Progenitor cell of endocrine pancreas (in vitro differentiated cells): ENCODE measurements around the gene NRN1L. TPM values are rescaled to one million over a fixed set of nuclear protein-coding genes. Genes with fewer than 3 reads are reported as not detected.
"Not testable (repeated sequence)": the region's sequence is repeated elsewhere in the genome, so short reads cannot be mapped to it uniquely, and the experiment has no call there.

Experiments used
- DNase-seq: peaks from one replicate; pipeline ENCODE4 v3.0.0; 2021; ENCODE audit warnings: low spot score; ENCODE audit not compliant: unreplicated experiment
- H3K27ac Mint-ChIP-seq: 2 replicates; pipeline ENCODE4 v1.8.0; 2021; ENCODE audit warnings: mild to moderate bottlenecking, moderate library complexity, mixed read lengths
- H3K27me3 Mint-ChIP-seq: 2 replicates; pipeline ENCODE4 v1.8.0; 2021; ENCODE audit warnings: mixed read lengths
- H3K36me3 Mint-ChIP-seq: 2 replicates; pipeline ENCODE4 v1.8.0; 2022; ENCODE audit warnings: mixed read lengths; ENCODE audit not compliant: insufficient read depth
- H3K4me1 Mint-ChIP-seq: 2 replicates; pipeline ENCODE4 v1.8.0; 2021; ENCODE audit warnings: low read depth, mixed read lengths
- H3K4me3 Mint-ChIP-seq: 2 replicates; pipeline ENCODE4 v1.8.0; 2021; ENCODE audit warnings: low read depth, mild to moderate bottlenecking, moderate library complexity, mixed read lengths
- H3K9me3 Mint-ChIP-seq: 2 replicates; pipeline ENCODE4 v1.8.0; 2021; ENCODE audit warnings: low read depth, mixed read lengths
- CTCF ChIP-seq: fragments of 200-600 bp; sonication (generic); IDR thresholded peaks from one replicate; pipeline ENCODE4 v1.5.0; 2021; ENCODE audit warnings: antibody characterized with exemption, mild to moderate bottlenecking; ENCODE audit not compliant: unreplicated experiment
- long read RNA-seq: library from polyadenylated mRNA; unstranded; transcript quantifications from one replicate; pipeline ENCODE4 v2.0.0, GENCODE V29; 2020
- total RNA-seq: library from RNA; stranded (reverse); gene quantifications from 2 replicates; pipeline ENCODE4 v1.2.1, GENCODE V29; 2021

The NRN1L gene
- total RNA-seq: not detected in 2 replicates
- long read RNA-seq: 0 reads

DNA sequence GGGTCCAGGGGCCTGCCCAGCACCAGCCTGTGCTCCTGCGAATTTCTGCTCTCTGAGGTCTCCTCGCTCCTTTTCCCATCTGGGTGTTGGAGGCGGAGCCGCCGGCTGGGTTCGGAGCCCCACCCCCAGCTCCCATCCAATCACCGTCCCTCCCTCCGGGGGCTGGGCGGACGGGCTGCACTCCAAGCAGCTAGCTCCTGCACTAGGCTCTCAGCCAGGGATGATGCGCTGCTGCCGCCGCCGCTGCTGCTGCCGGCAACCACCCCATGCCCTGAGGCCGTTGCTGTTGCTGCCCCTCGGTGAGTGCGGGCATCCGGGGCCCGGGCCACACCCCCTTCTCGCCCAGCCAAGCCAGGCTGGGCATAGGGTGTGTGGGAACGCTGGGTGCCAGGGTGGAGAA lies at the start of gene NRN1L:
TSS of gene NRN1L (plus strand) at position 202 of the 400 bp plus-strand sequence. CDS start at position 221, 19 bp downstream.
- Mint-ChIP-seq H3K36me3 (peaks cover 15% of the 10 kb centered on the region), H3K4me1 (peaks cover 2% of the 10 kb centered on the region), H3K27ac (no peak within 1 kb of the TSS), H3K4me3 (no peak within 1 kb of the TSS), H3K9me3 (no peaks in the 10 kb centered on the region), H3K27me3 (no peaks in the 10 kb centered on the region)
- peak; percentile 34 for DNase-seq
- TF ChIP-seq CTCF: no peak

DNA sequence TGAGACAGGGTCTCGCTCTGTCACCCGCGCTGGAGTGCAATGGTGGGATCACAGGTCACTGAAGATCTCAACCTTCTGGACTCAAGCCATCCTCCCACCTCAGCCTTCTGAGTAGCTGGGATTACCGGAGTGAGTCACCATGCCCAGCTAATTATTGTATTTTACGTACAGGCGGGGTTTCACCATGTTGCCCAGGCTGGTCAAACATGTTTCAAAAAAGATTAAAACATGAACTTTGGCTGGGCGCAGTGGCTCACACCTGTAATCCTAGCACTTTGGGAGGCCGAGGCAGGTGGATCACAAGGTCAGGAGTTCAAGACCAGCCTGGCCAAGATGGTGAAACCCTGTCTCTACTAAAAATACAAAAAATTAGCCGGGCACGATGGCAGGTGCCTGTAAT lies 47.5 kb upstream of the NRN1L start:
- H3K36me3 Mint-ChIP-seq, H3K27me3 Mint-ChIP-seq, H3K27ac Mint-ChIP-seq, H3K9me3 Mint-ChIP-seq, DNase-seq, H3K4me3 Mint-ChIP-seq: not testable (repeated sequence)
- peaks cover 15% of the 10 kb centered on the region for H3K4me1 Mint-ChIP-seq

GRCh38 chr16:67837811-67838210 lies 46.9 kb upstream of the NRN1L start:
- DNase-seq: no peak
- no peak for TF ChIP-seq CTCF
- no peak overlapping the region for H3K27ac Mint-ChIP-seq
- H3K27me3 Mint-ChIP-seq: no peaks in the 10 kb centered on the region
- H3K36me3 Mint-ChIP-seq: no peaks in the 10 kb centered on the region
- H3K9me3 Mint-ChIP-seq: no peaks in the 10 kb centered on the region
- H3K4me3 Mint-ChIP-seq: no peak overlapping the region
- H3K4me1 Mint-ChIP-seq: peaks cover 12% of the 10 kb centered on the region

- peak overlapping the region; percentile 97 for H3K4me3 Mint-ChIP-seq
- no peaks in the 10 kb centered on the region for H3K36me3 Mint-ChIP-seq
- H3K27ac Mint-ChIP-seq: peak overlapping the region; percentile 98
Observed at GRCh38 chr16:67841198-67841815, 43.4 kb upstream of the NRN1L start.

GRCh38 chr16:67841816-67842508 lies 42.7 kb upstream of the NRN1L start, which contains the start of gene THAP11:
Gene THAP11 (plus strand): TSS chr16:67842320. CDS start chr16:67842555, 235 bp downstream.
- no peaks in the 10 kb centered on the region for H3K9me3 Mint-ChIP-seq
- peaks cover 32% of the 10 kb centered on the region for H3K4me1 Mint-ChIP-seq
- H3K4me3 Mint-ChIP-seq: peak within 1 kb of the TSS; percentile 97
- H3K27me3 Mint-ChIP-seq: no peaks in the 10 kb centered on the region
- peak; percentile 95 for DNase-seq
- no peaks in the 10 kb centered on the region for H3K36me3 Mint-ChIP-seq
- TF ChIP-seq CTCF: peak; percentile 69
- peak within 1 kb of the TSS; percentile 98 for H3K27ac Mint-ChIP-seq

More at GRCh38 chr16:67841198-67841815, 43.4 kb upstream of the NRN1L start:
- TF ChIP-seq CTCF: no peak
- no peak for DNase-seq
- Mint-ChIP-seq H3K4me1 (peaks cover 32% of the 10 kb centered on the region), H3K27me3 (no peaks in the 10 kb centered on the region), H3K9me3 (no peaks in the 10 kb centered on the region)
